WTC11 (cell line): ENCODE measurements around the gene LAP3. TPM values are rescaled to one million over a fixed set of nuclear protein-coding genes. Genes with fewer than 3 reads are reported as not detected.

Experiments
- ATAC-seq: fragments of 200-7000 bp; cut with Tn5 transposase; 2 replicates; pipeline ENCODE4 v1.10.0; 2021; ENCODE audit warnings: mild to moderate bottlenecking, moderate library complexity
- CTCF ChIA-PET: fragments of 300-600 bp; sonication (Branson Sonifier 250); formaldehyde crosslinking; loops from one replicate; lab custom pipeline; 2021; ENCODE audit warnings: antibody characterized with exemption; lab: Charles Lee
- POLR2A ChIA-PET: fragments of 350-600 bp; sonication (Branson Sonifier 250); formaldehyde crosslinking; loops from one replicate; lab custom pipeline; 2021; ENCODE audit warnings: antibody characterized with exemption; lab: Charles Lee
- DNase-seq: peaks from one replicate; pipeline ENCODE4 v3.0.0; 2021; ENCODE audit warnings: low spot score
- H3K27ac Mint-ChIP-seq: 2 replicates; pipeline ENCODE4 v1.8.0; 2021; ENCODE audit warnings: mixed read lengths
- H3K27me3 Mint-ChIP-seq: 2 replicates; pipeline ENCODE4 v1.8.0; 2021; ENCODE audit warnings: low read depth, mild to moderate bottlenecking, moderate library complexity, mixed read lengths
- H3K36me3 Mint-ChIP-seq: 2 replicates; pipeline ENCODE4 v1.8.0; 2021; ENCODE audit warnings: mixed read lengths
- H3K4me1 Mint-ChIP-seq: 2 replicates; pipeline ENCODE4 v1.8.0; 2022; ENCODE audit warnings: mixed read lengths
- H3K4me3 Mint-ChIP-seq: 2 replicates; pipeline ENCODE4 v1.8.0; 2021; ENCODE audit warnings: mild to moderate bottlenecking, moderate library complexity, mixed read lengths
- H3K9me3 Mint-ChIP-seq: 2 replicates; pipeline ENCODE4 v1.8.0; 2021; ENCODE audit warnings: mixed read lengths
- AR ChIP-seq: fragments of 250-450 bp; sonication (Bioruptor Pico); IDR thresholded peaks from 2 replicates; pipeline ENCODE4 v1.9.0; 2021; ENCODE audit warnings: mild to moderate bottlenecking
- ATF3 ChIP-seq: sonication (generic); formaldehyde crosslinking; conservative IDR thresholded peaks from 2 replicates; pipeline ENCODE4 v1.8.1; 2022; ENCODE audit warnings: mild to moderate bottlenecking, missing genetic modification reagents
- CREM ChIP-seq: sonication (generic); formaldehyde crosslinking; IDR thresholded peaks from 2 replicates; pipeline ENCODE4 v1.8.1; 2022; ENCODE audit warnings: mild to moderate bottlenecking, missing genetic modification reagents, moderate library complexity
- EMX1 ChIP-seq: fragments of 250-450 bp; sonication (Bioruptor Pico); IDR thresholded peaks from 2 replicates; pipeline ENCODE4 v1.8.0; 2021; ENCODE audit warnings: mild to moderate bottlenecking
- ETV6 ChIP-seq: sonication (generic); formaldehyde crosslinking; IDR thresholded peaks from 2 replicates; pipeline ENCODE4 v1.8.1; 2022; ENCODE audit warnings: mild to moderate bottlenecking, missing genetic modification reagents
- FOXJ3 ChIP-seq: sonication (generic); formaldehyde crosslinking; IDR thresholded peaks from 2 replicates; pipeline ENCODE4 v1.9.0; 2021; ENCODE audit warnings: missing genetic modification reagents, mild to moderate bottlenecking, borderline replicate concordance
- FOXK1 ChIP-seq: sonication (generic); formaldehyde crosslinking; IDR thresholded peaks from 2 replicates; pipeline ENCODE4 v1.8.0; 2022; ENCODE audit warnings: mild to moderate bottlenecking, moderate library complexity, missing genetic modification reagents
- FOXP1 ChIP-seq: sonication (generic); formaldehyde crosslinking; IDR thresholded peaks from 2 replicates; pipeline ENCODE4 v1.8.0; 2022; ENCODE audit warnings: missing genetic modification reagents, mild to moderate bottlenecking, moderate library complexity, borderline replicate concordance
- HMGA2 ChIP-seq: fragments of 250-450 bp; sonication (Bioruptor Pico); IDR thresholded peaks from 2 replicates; pipeline ENCODE4 v1.4.0; 2021; ENCODE audit warnings: mild to moderate bottlenecking, moderate library complexity
- MLX ChIP-seq: sonication (generic); formaldehyde crosslinking; IDR thresholded peaks from 2 replicates; pipeline ENCODE4 v1.8.1; 2023; ENCODE audit warnings: mild to moderate bottlenecking, missing genetic modification reagents, moderate library complexity
- MYBL2 ChIP-seq: sonication (generic); formaldehyde crosslinking; IDR thresholded peaks from 2 replicates; pipeline ENCODE4 v1.8.1; 2023; ENCODE audit warnings: mild to moderate bottlenecking, moderate library complexity, missing genetic modification reagents
- PRRX2 ChIP-seq: fragments of 250-450 bp; sonication (Bioruptor Pico); IDR thresholded peaks from 2 replicates; pipeline ENCODE4 v1.8.0; 2021; ENCODE audit warnings: mild to moderate bottlenecking
- SOX15 ChIP-seq: fragments of 250-450 bp; sonication (Bioruptor Pico); IDR thresholded peaks from 2 replicates; pipeline ENCODE4 v1.9.0; 2021; ENCODE audit warnings: mild to moderate bottlenecking
- SP1 ChIP-seq: sonication (generic); formaldehyde crosslinking; conservative IDR thresholded peaks from 2 replicates; pipeline ENCODE4 v1.8.1; 2022; ENCODE audit warnings: missing genetic modification reagents
- USF1 ChIP-seq: sonication (generic); formaldehyde crosslinking; IDR thresholded peaks from 2 replicates; pipeline ENCODE4 v1.8.0; 2022; ENCODE audit warnings: mild to moderate bottlenecking, missing genetic modification reagents
- USF2 ChIP-seq: sonication (generic); formaldehyde crosslinking; IDR thresholded peaks from 2 replicates; pipeline ENCODE4 v1.8.1; 2023; ENCODE audit warnings: mild to moderate bottlenecking, missing genetic modification reagents, moderate library complexity
- ZNF219 ChIP-seq: sonication (generic); formaldehyde crosslinking; IDR thresholded peaks from 2 replicates; pipeline ENCODE4 v1.8.0; 2023; ENCODE audit warnings: missing genetic modification reagents, mild to moderate bottlenecking, borderline replicate concordance
- ZNF396 ChIP-seq: fragments of 250-450 bp; sonication (Bioruptor Pico); IDR thresholded peaks from 2 replicates; pipeline ENCODE4 v1.8.0; 2021; ENCODE audit warnings: mild to moderate bottlenecking, moderate library complexity, borderline replicate concordance
- ZNF416 ChIP-seq: fragments of 250-450 bp; sonication (Bioruptor Pico); IDR thresholded peaks from 2 replicates; pipeline ENCODE4 v1.9.0; 2021; ENCODE audit warnings: mild to moderate bottlenecking, inconsistent platforms
- total RNA-seq: library from RNA; stranded (reverse); gene quantifications from 3 replicates; pipeline ENCODE4 v1.2.3, GENCODE V29; 2021
- TF ChIP-seq, protein P1 (sequence below): sonication (generic); formaldehyde crosslinking; IDR thresholded peaks from 2 replicates; pipeline ENCODE4 v1.8.0; 2023; ENCODE audit warnings: mild to moderate bottlenecking, missing genetic modification reagents
- TF ChIP-seq, protein P2 (sequence below): fragments of 250-450 bp; sonication (Bioruptor Pico); IDR thresholded peaks from 2 replicates; pipeline ENCODE4 v1.9.0; 2021; ENCODE audit warnings: mild to moderate bottlenecking, borderline replicate concordance

Gene LAP3
- total RNA-seq, 1 experiment from 2014 or later, result 52.7 TPM

GRCh38 chr4:17528551-17529165, 48.3 kb upstream of the LAP3 start:
- Mint-ChIP-seq H3K9me3 (no peaks in the 10 kb centered on the region), H3K36me3 (no peaks in the 10 kb centered on the region), H3K27me3 (no peaks in the 10 kb centered on the region; the same call in 1 of the 2 replicates), H3K4me3 (no peak overlapping the region), H3K4me1 (no peaks in the 10 kb centered on the region), H3K27ac (no peak overlapping the region)
- CTCF ChIA-PET, result no interaction called here
- no peak for TF ChIP-seq MLX (CRISPR knock-in tag)
- no peak for TF ChIP-seq ZNF416 (CRISPR knock-in tag)
- TF ChIP-seq ATF3, result no peak
- TF ChIP-seq USF2 (CRISPR knock-in tag), result no peak
- no peak for TF ChIP-seq MYBL2 (CRISPR knock-in tag)
- TF ChIP-seq FOXJ3, result no peak
- TF ChIP-seq HMGA2 (CRISPR knock-in tag), result no peak
- TF ChIP-seq ETV6 (CRISPR knock-in tag), result no peak
- TF ChIP-seq USF1, result no peak
- POLR2A ChIA-PET, result interaction anchor here (1.1 kb wide), 1 partner anchor 75 kb away, joined by 5 read pairs; no protein-coding TSS in a partner anchor
- ATAC-seq (no peak), DNase-seq (no peak)

GRCh38 chr4:17531538-17532285, 45.3 kb upstream of the LAP3 start:
- Mint-ChIP-seq H3K9me3 (peaks cover 11% of the 10 kb centered on the region), H3K4me3 (no peak overlapping the region), H3K27me3 (no peaks in the 10 kb centered on the region; the same call in 1 of the 2 replicates), H3K27ac (no peak overlapping the region), H3K4me1 (no peaks in the 10 kb centered on the region), H3K36me3 (no peaks in the 10 kb centered on the region)
- CTCF ChIA-PET, result interaction anchor here (1.4 kb wide), 1 partner anchor 18 kb away, joined by 4 read pairs; no protein-coding TSS in a partner anchor
- POLR2A ChIA-PET, result no interaction called here
- DNase-seq (no peak), ATAC-seq (no peak)
- TF ChIP-seq, protein P1, sequence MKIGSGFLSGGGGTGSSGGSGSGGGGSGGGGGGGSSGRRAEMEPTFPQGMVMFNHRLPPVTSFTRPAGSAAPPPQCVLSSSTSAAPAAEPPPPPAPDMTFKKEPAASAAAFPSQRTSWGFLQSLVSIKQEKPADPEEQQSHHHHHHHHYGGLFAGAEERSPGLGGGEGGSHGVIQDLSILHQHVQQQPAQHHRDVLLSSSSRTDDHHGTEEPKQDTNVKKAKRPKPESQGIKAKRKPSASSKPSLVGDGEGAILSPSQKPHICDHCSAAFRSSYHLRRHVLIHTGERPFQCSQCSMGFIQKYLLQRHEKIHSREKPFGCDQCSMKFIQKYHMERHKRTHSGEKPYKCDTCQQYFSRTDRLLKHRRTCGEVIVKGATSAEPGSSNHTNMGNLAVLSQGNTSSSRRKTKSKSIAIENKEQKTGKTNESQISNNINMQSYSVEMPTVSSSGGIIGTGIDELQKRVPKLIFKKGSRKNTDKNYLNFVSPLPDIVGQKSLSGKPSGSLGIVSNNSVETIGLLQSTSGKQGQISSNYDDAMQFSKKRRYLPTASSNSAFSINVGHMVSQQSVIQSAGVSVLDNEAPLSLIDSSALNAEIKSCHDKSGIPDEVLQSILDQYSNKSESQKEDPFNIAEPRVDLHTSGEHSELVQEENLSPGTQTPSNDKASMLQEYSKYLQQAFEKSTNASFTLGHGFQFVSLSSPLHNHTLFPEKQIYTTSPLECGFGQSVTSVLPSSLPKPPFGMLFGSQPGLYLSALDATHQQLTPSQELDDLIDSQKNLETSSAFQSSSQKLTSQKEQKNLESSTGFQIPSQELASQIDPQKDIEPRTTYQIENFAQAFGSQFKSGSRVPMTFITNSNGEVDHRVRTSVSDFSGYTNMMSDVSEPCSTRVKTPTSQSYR, result no peak
- TF ChIP-seq ETV6 (CRISPR knock-in tag) (no peak), SP1 (CRISPR knock-in tag) (no peak), PRRX2 (no peak), EMX1 (no peak), ZNF219 (CRISPR knock-in tag) (no peak), CREM (no peak), FOXP1 (no peak), AR (CRISPR knock-in tag) (no peak), ZNF396 (CRISPR knock-in tag) (no peak), MLX (CRISPR knock-in tag) (no peak), SOX15 (CRISPR knock-in tag) (no peak), FOXK1 (CRISPR knock-in tag) (no peak)
- TF ChIP-seq, protein P2, sequence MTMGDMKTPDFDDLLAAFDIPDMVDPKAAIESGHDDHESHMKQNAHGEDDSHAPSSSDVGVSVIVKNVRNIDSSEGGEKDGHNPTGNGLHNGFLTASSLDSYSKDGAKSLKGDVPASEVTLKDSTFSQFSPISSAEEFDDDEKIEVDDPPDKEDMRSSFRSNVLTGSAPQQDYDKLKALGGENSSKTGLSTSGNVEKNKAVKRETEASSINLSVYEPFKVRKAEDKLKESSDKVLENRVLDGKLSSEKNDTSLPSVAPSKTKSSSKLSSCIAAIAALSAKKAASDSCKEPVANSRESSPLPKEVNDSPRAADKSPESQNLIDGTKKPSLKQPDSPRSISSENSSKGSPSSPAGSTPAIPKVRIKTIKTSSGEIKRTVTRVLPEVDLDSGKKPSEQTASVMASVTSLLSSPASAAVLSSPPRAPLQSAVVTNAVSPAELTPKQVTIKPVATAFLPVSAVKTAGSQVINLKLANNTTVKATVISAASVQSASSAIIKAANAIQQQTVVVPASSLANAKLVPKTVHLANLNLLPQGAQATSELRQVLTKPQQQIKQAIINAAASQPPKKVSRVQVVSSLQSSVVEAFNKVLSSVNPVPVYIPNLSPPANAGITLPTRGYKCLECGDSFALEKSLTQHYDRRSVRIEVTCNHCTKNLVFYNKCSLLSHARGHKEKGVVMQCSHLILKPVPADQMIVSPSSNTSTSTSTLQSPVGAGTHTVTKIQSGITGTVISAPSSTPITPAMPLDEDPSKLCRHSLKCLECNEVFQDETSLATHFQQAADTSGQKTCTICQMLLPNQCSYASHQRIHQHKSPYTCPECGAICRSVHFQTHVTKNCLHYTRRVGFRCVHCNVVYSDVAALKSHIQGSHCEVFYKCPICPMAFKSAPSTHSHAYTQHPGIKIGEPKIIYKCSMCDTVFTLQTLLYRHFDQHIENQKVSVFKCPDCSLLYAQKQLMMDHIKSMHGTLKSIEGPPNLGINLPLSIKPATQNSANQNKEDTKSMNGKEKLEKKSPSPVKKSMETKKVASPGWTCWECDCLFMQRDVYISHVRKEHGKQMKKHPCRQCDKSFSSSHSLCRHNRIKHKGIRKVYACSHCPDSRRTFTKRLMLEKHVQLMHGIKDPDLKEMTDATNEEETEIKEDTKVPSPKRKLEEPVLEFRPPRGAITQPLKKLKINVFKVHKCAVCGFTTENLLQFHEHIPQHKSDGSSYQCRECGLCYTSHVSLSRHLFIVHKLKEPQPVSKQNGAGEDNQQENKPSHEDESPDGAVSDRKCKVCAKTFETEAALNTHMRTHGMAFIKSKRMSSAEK (CRISPR knock-in tag), result no peak
